MM.1S (cell line): ENCODE results near the gene PLEKHO2.
A peak's percentile ranks its signal among the peaks of the same experiment; 100 is the strongest.

Experiments used
- DNase-seq: peaks from one replicate; pipeline ENCODE4 v3.0.0-alpha.2; 2015
- H2AFZ ChIP-seq: fragments of 300-600 bp; sonication (generic); 2 replicates; pipeline ENCODE4 v1.6.0; 2016; ENCODE audit warnings: antibody characterized with exemption, low read length
- H3F3A ChIP-seq: fragments of 300-600 bp; sonication (generic); 2 replicates; pipeline ENCODE4 v1.6.1; 2016; ENCODE audit warnings: mild to moderate bottlenecking, antibody characterized with exemption, low read length, moderate library complexity, mixed read lengths; ENCODE audit not compliant: insufficient read depth
- H3K27ac ChIP-seq: fragments of 300-600 bp; sonication (generic); 2 replicates; pipeline ENCODE4 v1.5.1; 2016; ENCODE audit warnings: mild to moderate bottlenecking, low read length
- H3K27me3 ChIP-seq: fragments of 300-600 bp; sonication (generic); replicated peaks from 2 replicates; pipeline ENCODE4 v1.6.0; 2016; ENCODE audit warnings: low read length; ENCODE audit not compliant: insufficient read depth
- H3K36me3 ChIP-seq: fragments of 300-600 bp; sonication (generic); replicated peaks from 2 replicates; pipeline ENCODE4 v1.6.1; 2016; ENCODE audit warnings: mild to moderate bottlenecking, low read length, mixed read lengths; ENCODE audit not compliant: insufficient read depth
- H3K4me1 ChIP-seq: fragments of 300-600 bp; sonication (generic); 2 replicates; pipeline ENCODE4 v1.6.1; 2016; ENCODE audit warnings: low read length, mixed read lengths
- H3K4me2 ChIP-seq: fragments of 300-600 bp; sonication (generic); 2 replicates; pipeline ENCODE4 v1.6.0; 2016; ENCODE audit warnings: low read depth, low read length
- H3K4me3 ChIP-seq: fragments of 300-600 bp; sonication (generic); 2 replicates; pipeline ENCODE4 v1.5.1; 2016; ENCODE audit warnings: low read length, mixed read lengths
- H3K79me2 ChIP-seq: fragments of 300-600 bp; sonication (generic); 2 replicates; pipeline ENCODE4 v1.6.1; 2016; ENCODE audit warnings: mixed run types, low read length, mixed read lengths
- H3K9ac ChIP-seq: fragments of 300-600 bp; sonication (generic); 2 replicates; pipeline ENCODE4 v1.6.1; 2016; ENCODE audit warnings: low read length, mixed read lengths
- H3K9me2 ChIP-seq: fragments of 300-600 bp; sonication (generic); replicated peaks from 2 replicates; pipeline ENCODE4 v1.6.1; 2016; ENCODE audit warnings: mild to moderate bottlenecking, low read length, mixed read lengths; ENCODE audit not compliant: insufficient read depth
- H3K9me3 ChIP-seq: fragments of 300-600 bp; sonication (generic); replicated peaks from 2 replicates; pipeline ENCODE4 v1.6.1; 2016; ENCODE audit warnings: mild to moderate bottlenecking, low read length, mixed read lengths; ENCODE audit not compliant: insufficient read depth
- H4K20me1 ChIP-seq: fragments of 300-600 bp; sonication (generic); 2 replicates; pipeline ENCODE4 v1.6.1; 2016; ENCODE audit warnings: mild to moderate bottlenecking, low read length, moderate library complexity, mixed read lengths; ENCODE audit not compliant: insufficient read depth
- EZH2 ChIP-seq: fragments of 300-600 bp; sonication (generic); optimal IDR thresholded peaks from 2 replicates; pipeline ENCODE3; 2017; ENCODE audit warnings: low read depth, mild to moderate bottlenecking, antibody characterized with exemption, low read length, mixed read lengths
- EZH2phosphoT487 ChIP-seq: fragments of 300-600 bp; sonication (generic); IDR thresholded peaks from 2 replicates; pipeline ENCODE4 v1.6.1; 2018; ENCODE audit warnings: antibody characterized with exemption, low read length
- TF ChIP-seq, protein P1 (sequence below): fragments of 300-600 bp; sonication (generic); IDR thresholded peaks from 2 replicates; pipeline ENCODE4 v1.5.1; 2016; ENCODE audit warnings: antibody characterized with exemption, low read length, mixed read lengths

The PLEKHO2 gene

DNA sequence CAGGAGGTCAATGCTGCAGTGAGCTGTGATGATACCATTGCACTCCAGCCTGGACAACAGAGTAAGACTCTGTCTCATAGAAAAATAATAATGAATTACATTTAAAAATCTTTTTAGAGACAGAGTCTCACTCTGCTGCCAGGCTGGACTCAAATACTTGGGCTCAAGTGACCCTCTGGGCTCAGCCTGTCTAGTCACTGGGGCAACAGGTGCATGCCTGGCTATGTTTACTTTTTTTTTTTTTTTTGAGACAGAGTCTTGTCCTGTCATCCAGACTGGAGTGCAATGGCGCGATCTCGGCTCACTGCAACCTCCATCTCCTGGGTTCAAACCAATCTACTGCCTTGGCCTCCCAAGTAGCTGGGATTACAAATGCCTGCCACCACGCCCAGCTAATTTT is 8.0 kb upstream of the PLEKHO2 start:
- Histone ChIP-seq H3K4me3 (no peak overlapping the region), H3K9ac (no peak overlapping the region), H2AFZ (no peak overlapping the region), H3K36me3 (no peaks in the 10 kb centered on the region), H4K20me1 (no peaks in the 10 kb centered on the region), H3K27me3 (no peaks in the 10 kb centered on the region), H3K9me3 (no peaks in the 10 kb centered on the region), H3K4me1 (peaks cover 4% of the 10 kb centered on the region), H3K27ac (no peak overlapping the region), H3F3A (no peaks in the 10 kb centered on the region), H3K4me2 (no peak overlapping the region), H3K79me2 (no peaks in the 10 kb centered on the region), H3K9me2 (no peaks in the 10 kb centered on the region)
- no peak for TF ChIP-seq EZH2phosphoT487
- TF ChIP-seq, protein P1, sequence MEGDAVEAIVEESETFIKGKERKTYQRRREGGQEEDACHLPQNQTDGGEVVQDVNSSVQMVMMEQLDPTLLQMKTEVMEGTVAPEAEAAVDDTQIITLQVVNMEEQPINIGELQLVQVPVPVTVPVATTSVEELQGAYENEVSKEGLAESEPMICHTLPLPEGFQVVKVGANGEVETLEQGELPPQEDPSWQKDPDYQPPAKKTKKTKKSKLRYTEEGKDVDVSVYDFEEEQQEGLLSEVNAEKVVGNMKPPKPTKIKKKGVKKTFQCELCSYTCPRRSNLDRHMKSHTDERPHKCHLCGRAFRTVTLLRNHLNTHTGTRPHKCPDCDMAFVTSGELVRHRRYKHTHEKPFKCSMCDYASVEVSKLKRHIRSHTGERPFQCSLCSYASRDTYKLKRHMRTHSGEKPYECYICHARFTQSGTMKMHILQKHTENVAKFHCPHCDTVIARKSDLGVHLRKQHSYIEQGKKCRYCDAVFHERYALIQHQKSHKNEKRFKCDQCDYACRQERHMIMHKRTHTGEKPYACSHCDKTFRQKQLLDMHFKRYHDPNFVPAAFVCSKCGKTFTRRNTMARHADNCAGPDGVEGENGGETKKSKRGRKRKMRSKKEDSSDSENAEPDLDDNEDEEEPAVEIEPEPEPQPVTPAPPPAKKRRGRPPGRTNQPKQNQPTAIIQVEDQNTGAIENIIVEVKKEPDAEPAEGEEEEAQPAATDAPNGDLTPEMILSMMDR, result no peak
- no peak for DNase-seq

DNA sequence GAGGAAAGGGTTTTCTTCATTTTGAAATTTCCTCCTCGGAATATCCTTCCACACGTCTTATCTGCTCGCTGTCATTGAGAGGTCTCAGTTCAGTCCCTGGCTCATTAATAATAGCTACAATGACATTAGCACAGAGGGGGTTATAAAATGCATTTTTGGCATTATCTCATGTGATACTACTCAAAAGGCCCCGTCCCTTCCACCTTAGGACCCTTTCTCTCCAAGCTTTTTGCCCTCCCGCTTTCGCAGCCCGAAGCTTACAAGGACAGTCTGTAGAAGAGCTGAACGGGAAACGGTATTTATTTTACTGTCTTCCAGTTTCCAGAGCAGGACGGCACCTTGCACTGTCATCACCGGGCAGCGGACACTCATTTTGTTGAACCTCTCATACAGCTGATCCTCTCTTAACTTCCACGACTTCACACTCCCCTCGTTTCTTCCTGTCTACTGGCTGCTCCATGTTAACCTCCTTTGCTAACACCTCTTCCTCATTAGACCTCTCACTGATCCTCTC is 5.6 kb upstream of the PLEKHO2 start:
- Histone ChIP-seq H3F3A (0 out of 2 replicates have a peak, but pooled peaks cover 2% of the 10 kb centered on the region), H3K9ac (no peak overlapping the region; the same call in 1 of the 2 replicates), H3K4me3 (no peak overlapping the region; the same call in 1 of the 2 replicates), H3K36me3 (no peaks in the 10 kb centered on the region), H3K9me2 (no peaks in the 10 kb centered on the region), H3K4me1 (peaks cover 9% of the 10 kb centered on the region), H3K9me3 (no peaks in the 10 kb centered on the region), H3K27me3 (no peaks in the 10 kb centered on the region), H3K27ac (no peak overlapping the region), H3K79me2 (no peaks in the 10 kb centered on the region), H4K20me1 (no peaks in the 10 kb centered on the region), H3K4me2 (peak overlapping the region; percentile 46), H2AFZ (peak overlapping the region; percentile 81)
- no peak for DNase-seq
- TF ChIP-seq, protein P1, result no peak
- no peak for TF ChIP-seq EZH2
- no peak for TF ChIP-seq EZH2phosphoT487

DNA sequence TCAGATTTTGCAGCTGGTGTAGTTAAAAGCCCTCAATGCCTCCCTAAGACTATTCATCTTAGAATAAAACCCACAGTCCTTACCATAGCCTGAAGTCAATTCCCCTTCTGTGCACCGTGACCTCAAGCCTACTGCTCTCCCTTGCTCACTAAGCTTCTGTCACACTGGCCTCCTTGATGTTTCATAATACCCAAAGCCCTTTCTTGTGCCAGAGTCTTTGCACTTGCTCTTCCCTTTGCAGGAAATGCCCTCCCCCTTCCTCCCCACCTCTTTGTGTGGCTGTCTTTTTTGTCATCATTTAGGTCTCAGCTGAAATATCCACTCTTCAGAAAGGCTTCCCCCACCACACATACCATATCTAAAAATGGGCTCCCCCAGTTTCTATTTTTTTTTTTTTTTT is 4.2 kb upstream of the PLEKHO2 start:
- no peak overlapping the region for H2AFZ ChIP-seq

More for the DNA sequence above, 4.2 kb upstream of the PLEKHO2 start:
- Histone ChIP-seq H3K27me3 (no peaks in the 10 kb centered on the region), H3K79me2 (peaks cover 8% of the 10 kb centered on the region), H3K4me3 (no peak overlapping the region), H3K9me2 (no peaks in the 10 kb centered on the region), H3K9me3 (no peaks in the 10 kb centered on the region), H3K9ac (no peak overlapping the region), H3K27ac (no peak overlapping the region), H3K4me2 (no peak overlapping the region), H3K36me3 (no peaks in the 10 kb centered on the region), H4K20me1 (no peaks in the 10 kb centered on the region), H3K4me1 (peaks cover 9% of the 10 kb centered on the region), H3F3A (0 out of 2 replicates have a peak, but pooled peaks cover 3% of the 10 kb centered on the region)
- no peak for DNase-seq
- TF ChIP-seq, protein P1, result no peak
- no peak for TF ChIP-seq EZH2phosphoT487
- TF ChIP-seq EZH2, result no peak
